A673 (cell line): ENCODE results near the gene PLCG2. TPM values are rescaled to one million over a fixed set of nuclear protein-coding genes. Genes with fewer than 3 reads are reported as not detected.

Experiments
- BruUV-seq: library from RNA; stranded (reverse); fragments of 400-500 nt; replicated peaks from 2 replicates; lab custom pipeline; 2021; lab: Mats Ljungman, UMichigan
- CTCF ChIA-PET: fragments of 300-600 bp; sonication (Branson Sonifier 250); formaldehyde crosslinking; loops from one replicate; lab custom pipeline; 2022; ENCODE audit warnings: antibody characterized with exemption; lab: Charles Lee
- POLR2A ChIA-PET: fragments of 300-600 bp; sonication (Branson Sonifier 250); formaldehyde crosslinking; loops from one replicate; lab custom pipeline; 2022; ENCODE audit warnings: antibody characterized with exemption; ENCODE audit not compliant: low non-redundant PET; lab: Charles Lee
- DNase-seq: peaks from one replicate; pipeline ENCODE4 v3.0.0-alpha.2; 2015; ENCODE audit warnings: low spot score
- H3K27ac ChIP-seq: fragments of 200-600 bp; sonication (generic); 2 replicates; pipeline ENCODE4 v1.5.1; 2016; ENCODE audit warnings: mixed run types, low read depth, mild to moderate bottlenecking, mixed read lengths, antibody characterized with exemption, low read length; ENCODE audit not compliant: poor library complexity, severe bottlenecking
- H3K27me3 ChIP-seq: fragments of 200-600 bp; sonication (generic); replicated peaks from 2 replicates; pipeline ENCODE4 v1.6.1; 2017; ENCODE audit warnings: mixed run types, low read depth, mild to moderate bottlenecking, mixed read lengths, antibody characterized with exemption, low read length; ENCODE audit not compliant: insufficient read depth, poor library complexity
- H3K36me3 ChIP-seq: fragments of 200-600 bp; sonication (generic); 2 replicates; pipeline ENCODE4 v1.6.1; 2016; ENCODE audit warnings: mixed run types, mild to moderate bottlenecking, mixed read lengths, antibody characterized with exemption, low read length; ENCODE audit not compliant: insufficient read depth, poor library complexity, severe bottlenecking
- H3K4me1 ChIP-seq: fragments of 200-600 bp; sonication (generic); 2 replicates; pipeline ENCODE4 v1.6.1; 2017; ENCODE audit warnings: mixed run types, mild to moderate bottlenecking, mixed read lengths, antibody characterized with exemption, low read length; ENCODE audit not compliant: insufficient read depth, poor library complexity, severe bottlenecking
- H3K4me3 ChIP-seq: fragments of 200-600 bp; sonication (generic); 2 replicates; pipeline ENCODE4 v1.5.1; 2016; ENCODE audit warnings: low read depth, mixed run types, mild to moderate bottlenecking, mixed read lengths, low read length; ENCODE audit not compliant: poor library complexity, severe bottlenecking
- H3K9me3 ChIP-seq: fragments of 200-600 bp; sonication (generic); 2 replicates; pipeline ENCODE4 v1.6.1; 2016; ENCODE audit warnings: mixed run types, low read depth, mild to moderate bottlenecking, mixed read lengths, antibody characterized with exemption, low read length; ENCODE audit not compliant: poor library complexity, severe bottlenecking
- EZH2 ChIP-seq: fragments of 200-600 bp; sonication (generic); IDR thresholded peaks from 2 replicates; pipeline ENCODE4 v1.6.1; 2017; ENCODE audit warnings: borderline replicate concordance, low read depth, mild to moderate bottlenecking, mixed read lengths, antibody characterized with exemption, low read length; ENCODE audit not compliant: poor library complexity, severe bottlenecking
- intact Hi-C: fragments of 100-400 bp; cut with micrococcal nuclease; formaldehyde crosslinking; loops from one replicate; pipeline ENCODE4 v1.10.0; 2022; ENCODE audit not compliant: unreplicated experiment
- total RNA-seq: library from RNA; stranded (reverse); gene quantifications from 2 replicates; pipeline ENCODE4 v1.2.3, GENCODE V29; 2021
- TF ChIP-seq, protein P1 (sequence below): fragments of 300-800, 200-600 bp; sonication (generic); conservative IDR thresholded peaks from 2 replicates; pipeline ENCODE4 v1.5.1; 2017; ENCODE audit warnings: low read depth, mild to moderate bottlenecking, antibody characterized with exemption, low read length, moderate library complexity, mixed read lengths

The PLCG2 gene
- total RNA-seq, 1 experiment from 2014 or later, result 9.6 TPM

DNA sequence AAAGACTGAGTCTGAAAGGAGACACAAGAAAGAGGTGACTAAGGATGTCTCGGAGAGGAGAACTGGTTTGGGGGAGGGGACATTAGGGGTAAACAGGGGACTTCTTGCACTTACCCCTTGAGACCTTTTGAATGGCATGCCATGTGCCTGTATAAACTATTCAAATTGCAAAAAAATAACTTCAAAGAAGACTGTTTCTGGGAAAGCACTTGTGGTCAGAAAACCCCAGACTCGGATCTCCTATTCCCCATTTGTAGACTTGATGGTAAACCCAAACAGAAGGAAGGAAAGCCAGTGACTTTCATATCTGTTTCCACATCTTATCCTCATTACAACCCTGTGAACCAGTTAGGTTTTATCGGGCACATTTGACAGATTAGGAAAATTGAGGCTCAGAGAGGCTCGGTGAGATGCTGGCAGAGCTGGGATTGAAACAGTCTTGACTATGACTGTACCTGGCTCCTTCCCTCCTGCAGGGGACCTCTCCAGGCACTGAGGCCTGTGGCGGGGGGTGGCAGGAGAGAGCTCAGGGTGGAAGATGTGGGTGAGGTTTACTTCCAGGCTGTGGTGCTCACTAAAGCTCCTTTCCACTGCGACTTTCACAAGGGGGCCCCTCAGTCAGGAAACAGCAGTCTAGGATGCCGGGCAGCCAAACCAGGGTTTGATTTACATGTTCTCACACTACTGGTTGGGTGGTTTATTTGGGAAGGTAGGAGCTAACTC lies 30.5 kb upstream of the PLCG2 start:
- no peak overlapping the region for H3K4me3 ChIP-seq
- H3K27me3 ChIP-seq, result no peaks in the 10 kb centered on the region
- H3K27ac ChIP-seq, result no peak overlapping the region
- intact Hi-C loops, result no loop called here
- TF ChIP-seq EZH2, result no peak
- BruUV-seq, result no TSS peak
- ChIA-PET CTCF (no interaction called here), POLR2A (no interaction called here)
- H3K36me3 ChIP-seq, result no peaks in the 10 kb centered on the region
- no peak for DNase-seq
- no peaks in the 10 kb centered on the region for H3K9me3 ChIP-seq
- H3K4me1 ChIP-seq, result peaks cover 3% of the 10 kb centered on the region

GRCh38 chr16:81752225-81752875 lies 26.7 kb upstream of the PLCG2 start:
- BruUV-seq, result no TSS peak
- no peaks in the 10 kb centered on the region for H3K27me3 ChIP-seq
- CTCF ChIA-PET, result no interaction called here
- no peak for DNase-seq
- POLR2A ChIA-PET, result no interaction called here
- H3K36me3 ChIP-seq, result no peaks in the 10 kb centered on the region
- TF ChIP-seq, protein P1, sequence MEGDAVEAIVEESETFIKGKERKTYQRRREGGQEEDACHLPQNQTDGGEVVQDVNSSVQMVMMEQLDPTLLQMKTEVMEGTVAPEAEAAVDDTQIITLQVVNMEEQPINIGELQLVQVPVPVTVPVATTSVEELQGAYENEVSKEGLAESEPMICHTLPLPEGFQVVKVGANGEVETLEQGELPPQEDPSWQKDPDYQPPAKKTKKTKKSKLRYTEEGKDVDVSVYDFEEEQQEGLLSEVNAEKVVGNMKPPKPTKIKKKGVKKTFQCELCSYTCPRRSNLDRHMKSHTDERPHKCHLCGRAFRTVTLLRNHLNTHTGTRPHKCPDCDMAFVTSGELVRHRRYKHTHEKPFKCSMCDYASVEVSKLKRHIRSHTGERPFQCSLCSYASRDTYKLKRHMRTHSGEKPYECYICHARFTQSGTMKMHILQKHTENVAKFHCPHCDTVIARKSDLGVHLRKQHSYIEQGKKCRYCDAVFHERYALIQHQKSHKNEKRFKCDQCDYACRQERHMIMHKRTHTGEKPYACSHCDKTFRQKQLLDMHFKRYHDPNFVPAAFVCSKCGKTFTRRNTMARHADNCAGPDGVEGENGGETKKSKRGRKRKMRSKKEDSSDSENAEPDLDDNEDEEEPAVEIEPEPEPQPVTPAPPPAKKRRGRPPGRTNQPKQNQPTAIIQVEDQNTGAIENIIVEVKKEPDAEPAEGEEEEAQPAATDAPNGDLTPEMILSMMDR, result no peak
- TF ChIP-seq EZH2, result no peak
- H3K4me3 ChIP-seq, result no peak overlapping the region
- no peaks in the 10 kb centered on the region for H3K9me3 ChIP-seq
- H3K4me1 ChIP-seq, result no peaks in the 10 kb centered on the region
- intact Hi-C loops, result no loop called here
- no peak overlapping the region for H3K27ac ChIP-seq

DNA sequence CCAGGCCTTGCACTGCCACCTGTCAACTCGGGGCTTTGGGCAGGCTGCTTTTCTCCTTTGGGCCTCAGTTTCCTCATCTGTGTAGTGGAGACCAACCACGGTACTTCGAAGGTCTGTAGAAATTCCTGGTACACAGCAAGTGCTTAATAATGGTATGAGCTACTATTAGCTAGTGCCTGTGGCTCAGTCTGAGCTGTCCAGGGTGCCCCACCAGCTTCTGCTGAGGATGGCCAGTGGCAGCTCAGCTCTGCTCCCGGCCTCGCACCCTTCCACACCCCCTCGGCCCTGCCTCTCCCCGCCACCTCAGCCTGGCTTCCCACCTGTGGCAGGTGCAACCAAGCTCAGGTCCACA lies 26.2 kb upstream of the PLCG2 start:
- POLR2A ChIA-PET, result no interaction called here
- CTCF ChIA-PET, result no interaction called here
- no peak for DNase-seq
- H3K9me3 ChIP-seq, result no peaks in the 10 kb centered on the region
- H3K4me1 ChIP-seq, result no peaks in the 10 kb centered on the region
- H3K27ac ChIP-seq, result no peak overlapping the region
- no peaks in the 10 kb centered on the region for H3K27me3 ChIP-seq
- H3K36me3 ChIP-seq, result no peaks in the 10 kb centered on the region
- intact Hi-C loops, result no loop called here
- no peak overlapping the region for H3K4me3 ChIP-seq
- no TSS peak for BruUV-seq
- no peak for TF ChIP-seq EZH2
- TF ChIP-seq, protein P1, result no peak
